A549 treated with Hydrocortisone at 1 μM for 4 hours (cell line): ENCODE results near the gene UBP1. TPM values are rescaled to one million over a fixed set of nuclear protein-coding genes. Genes with fewer than 3 reads are reported as not detected.

ENCODE experiments used
- total RNA-seq: library from RNA; stranded (reverse); fragments of 200-300 nt; extraction: Qiagen RNA extraction; gene quantifications from 5 replicates; pipeline ENCODE4 v1.2.3, GENCODE V29; 2022

Gene UBP1
- total RNA-seq = 46.3 to 64.2 TPM (median 50.6 TPM) in 5 replicates

GRCh38 chr3:33440328-33441224, at the start of gene UBP1:
UBP1 (minus strand) TSS chr3:33440405; CDS start chr3:33439848, 557 bp downstream.

Other genes with a start within 250 kb of the UBP1 start
- 2.7 to 5.1 TPM (median 3.4 TPM) in 5 replicates for gene SUSD5, start 221.6 kb downstream of the UBP1 start, total RNA-seq
- 7.3 to 8.7 TPM (median 7.4 TPM) in 5 replicates for gene FBXL2, start 163.0 kb downstream of the UBP1 start, total RNA-seq